Urothelium cell line (cell line): Measurements from ENCODE around the gene STXBP1.

ENCODE experiments used
- DNase-seq: peaks from one replicate; pipeline ENCODE4 v3.0.0; 2011; ENCODE audit warnings: low spot score, mixed read lengths
- FAIRE-seq: peaks from 2 replicates; lab custom pipeline; 2011; peaks lifted over from hg19 to GRCh38; lab: Jason Lieb, UNC

STXBP1 gene

GRCh38 chr9:127686461-127687393 is 74.7 kb downstream of the STXBP1 start:
- no peak for FAIRE-seq

GRCh38 chr9:127689329-127690000 is 77.4 kb downstream of the STXBP1 start:
- no peak for DNase-seq
- FAIRE-seq, result no peak

More at GRCh38 chr9:127686461-127687393, 74.7 kb downstream of the STXBP1 start:
- no peak for DNase-seq

GRCh38 chr9:127690735-127691134 is 78.7 kb downstream of the STXBP1 start:
- DNase-seq (no peak), FAIRE-seq (no peak)

GRCh38 chr9:127692071-127692470 is 80.0 kb downstream of the STXBP1 start:
- DNase-seq, result no peak
- no peak for FAIRE-seq

GRCh38 chr9:127693143-127693542 is 81.1 kb downstream of the STXBP1 start:
- DNase-seq (no peak), FAIRE-seq (no peak)

GRCh38 chr9:127693697-127694096 is 81.6 kb downstream of the STXBP1 start:
- FAIRE-seq, result no peak

GRCh38 chr9:127694890-127695720 is 83.0 kb downstream of the STXBP1 start:
- FAIRE-seq, result no peak

More at GRCh38 chr9:127693697-127694096, 81.6 kb downstream of the STXBP1 start:
- DNase-seq, result no peak

GRCh38 chr9:127697575-127697974 is 85.5 kb downstream of the STXBP1 start:
- FAIRE-seq (no peak), DNase-seq (no peak)

More at GRCh38 chr9:127694890-127695720, 83.0 kb downstream of the STXBP1 start:
- no peak for DNase-seq

- FAIRE-seq (no peak), DNase-seq (no peak)
Measured at GRCh38 chr9:127698386-127698785, 86.3 kb downstream of the STXBP1 start.

- FAIRE-seq, result no peak
- no peak for DNase-seq
Measured at GRCh38 chr9:127698985-127699670, 87.1 kb downstream of the STXBP1 start.

- no peak for DNase-seq
- no peak for FAIRE-seq
Measured at GRCh38 chr9:127700140-127700539, 88.1 kb downstream of the STXBP1 start.

- DNase-seq (no peak), FAIRE-seq (no peak)
Measured at GRCh38 chr9:127700594-127701255, 88.6 kb downstream of the STXBP1 start.

GRCh38 chr9:127703289-127703946 is 91.3 kb downstream of the STXBP1 start:
- DNase-seq, result no peak

GRCh38 chr9:127705577-127706379 is 93.7 kb downstream of the STXBP1 start:
- FAIRE-seq (no peak), DNase-seq (no peak)

More at GRCh38 chr9:127703289-127703946, 91.3 kb downstream of the STXBP1 start:
- FAIRE-seq, result no peak

- DNase-seq (peak; percentile 37), FAIRE-seq (no peak)
Measured at GRCh38 chr9:127706836-127707241, 94.8 kb downstream of the STXBP1 start, which contains the start of gene CFAP157. TSS of gene CFAP157 (plus strand) at chr9:127706988. CDS start at chr9:127707032, 44 bp downstream.

- DNase-seq, result no peak
- FAIRE-seq, result no peak
Measured at GRCh38 chr9:127707766-127708165, 95.7 kb downstream of the STXBP1 start.

GRCh38 chr9:127708952-127709587 is 97.0 kb downstream of the STXBP1 start:
- FAIRE-seq (no peak), DNase-seq (no peak)
